WTC11 (cell line): Measurements from ENCODE around the gene HSD11B1L.

Experiments used
- FOXP1 ChIP-seq: sonication (generic); formaldehyde crosslinking; IDR thresholded peaks from 2 replicates; pipeline ENCODE4 v1.8.0; 2022; ENCODE audit warnings: missing genetic modification reagents, mild to moderate bottlenecking, moderate library complexity, borderline replicate concordance
- NFYB ChIP-seq: sonication (generic); formaldehyde crosslinking; conservative IDR thresholded peaks from 2 replicates; pipeline ENCODE4 v1.8.0; 2022; ENCODE audit warnings: low read depth, missing genetic modification reagents
- ZNF416 ChIP-seq: fragments of 250-450 bp; sonication (Bioruptor Pico); IDR thresholded peaks from 2 replicates; pipeline ENCODE4 v1.9.0; 2021; ENCODE audit warnings: mild to moderate bottlenecking, inconsistent platforms
- TF ChIP-seq, protein P1 (sequence below): sonication (generic); formaldehyde crosslinking; IDR thresholded peaks from 2 replicates; pipeline ENCODE4 v1.8.1; 2022; ENCODE audit warnings: low read depth, mild to moderate bottlenecking, moderate library complexity, missing genetic modification reagents, borderline replicate concordance
- TF ChIP-seq, protein P2 (sequence below): fragments of 200-600 bp; IDR thresholded peaks from 2 replicates; pipeline ENCODE4 v1.8.0; 2022; ENCODE audit warnings: antibody characterized with exemption

DNA sequence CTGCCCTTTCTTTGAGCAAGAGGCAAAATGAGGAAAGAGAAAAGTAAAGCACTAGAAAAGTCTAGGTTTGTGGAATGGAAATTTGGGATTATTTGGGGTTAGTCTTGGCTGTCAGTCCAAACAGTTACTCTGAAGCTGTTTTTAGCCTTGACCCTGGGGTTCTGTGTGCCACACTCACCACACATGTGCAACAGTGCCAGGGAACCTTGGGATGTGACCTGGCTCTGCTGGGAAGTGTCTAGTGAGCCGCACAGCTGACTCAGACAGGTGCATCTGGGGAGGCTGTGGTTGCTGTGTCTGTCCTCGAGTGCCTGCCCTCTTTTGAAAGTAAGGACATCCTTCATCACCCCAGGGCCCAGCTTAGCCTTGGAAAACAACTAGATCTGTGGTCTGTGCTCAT lies 16.3 kb upstream of the HSD11B1L start:
- TF ChIP-seq, protein P1, sequence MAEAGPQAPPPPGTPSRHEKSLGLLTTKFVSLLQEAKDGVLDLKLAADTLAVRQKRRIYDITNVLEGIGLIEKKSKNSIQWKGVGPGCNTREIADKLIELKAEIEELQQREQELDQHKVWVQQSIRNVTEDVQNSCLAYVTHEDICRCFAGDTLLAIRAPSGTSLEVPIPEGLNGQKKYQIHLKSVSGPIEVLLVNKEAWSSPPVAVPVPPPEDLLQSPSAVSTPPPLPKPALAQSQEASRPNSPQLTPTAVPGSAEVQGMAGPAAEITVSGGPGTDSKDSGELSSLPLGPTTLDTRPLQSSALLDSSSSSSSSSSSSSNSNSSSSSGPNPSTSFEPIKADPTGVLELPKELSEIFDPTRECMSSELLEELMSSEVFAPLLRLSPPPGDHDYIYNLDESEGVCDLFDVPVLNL (CRISPR knock-in tag): no peak
- no peak for TF ChIP-seq FOXP1 (CRISPR knock-in tag)
- no peak for TF ChIP-seq ZNF416
- no peak for TF ChIP-seq NFYB (CRISPR knock-in tag)
- TF ChIP-seq, protein P2, sequence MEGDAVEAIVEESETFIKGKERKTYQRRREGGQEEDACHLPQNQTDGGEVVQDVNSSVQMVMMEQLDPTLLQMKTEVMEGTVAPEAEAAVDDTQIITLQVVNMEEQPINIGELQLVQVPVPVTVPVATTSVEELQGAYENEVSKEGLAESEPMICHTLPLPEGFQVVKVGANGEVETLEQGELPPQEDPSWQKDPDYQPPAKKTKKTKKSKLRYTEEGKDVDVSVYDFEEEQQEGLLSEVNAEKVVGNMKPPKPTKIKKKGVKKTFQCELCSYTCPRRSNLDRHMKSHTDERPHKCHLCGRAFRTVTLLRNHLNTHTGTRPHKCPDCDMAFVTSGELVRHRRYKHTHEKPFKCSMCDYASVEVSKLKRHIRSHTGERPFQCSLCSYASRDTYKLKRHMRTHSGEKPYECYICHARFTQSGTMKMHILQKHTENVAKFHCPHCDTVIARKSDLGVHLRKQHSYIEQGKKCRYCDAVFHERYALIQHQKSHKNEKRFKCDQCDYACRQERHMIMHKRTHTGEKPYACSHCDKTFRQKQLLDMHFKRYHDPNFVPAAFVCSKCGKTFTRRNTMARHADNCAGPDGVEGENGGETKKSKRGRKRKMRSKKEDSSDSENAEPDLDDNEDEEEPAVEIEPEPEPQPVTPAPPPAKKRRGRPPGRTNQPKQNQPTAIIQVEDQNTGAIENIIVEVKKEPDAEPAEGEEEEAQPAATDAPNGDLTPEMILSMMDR: no peak
